Measurements from ENCODE around the gene ACVRL1. TPM values are rescaled to one million over a fixed set of nuclear protein-coding genes. Genes with fewer than 3 reads are reported as not detected.
A peak's percentile ranks its signal among the peaks of the same experiment; 100 is the strongest.

Gene ACVRL1
- total RNA-seq, 1 experiment from 2014 or later: not detected

GRCh38 chr12:51901121-51901817 is 6.0 kb upstream of the ACVRL1 start:
- Mint-ChIP-seq H3K4me3 (ENCODE audit: unreplicated experiment) (no peak overlapping the region), H3K9me3 (ENCODE audit: unreplicated experiment) (no peaks in the 10 kb centered on the region), H3K27ac (ENCODE audit: unreplicated experiment) (peak overlapping the region; percentile 8), H3K4me1 (ENCODE audit: low read depth, unreplicated experiment) (peaks cover 8% of the 10 kb centered on the region), H3K36me3 (ENCODE audit: insufficient read depth, unreplicated experiment) (no peaks in the 10 kb centered on the region), H3K27me3 (ENCODE audit: insufficient read depth, unreplicated experiment) (no peaks in the 10 kb centered on the region)
- Histone ChIP-seq H3K27me3 (replicated peaks; ENCODE audit: control insufficient read depth, insufficient read depth, low read length) (no peaks in the 10 kb centered on the region), H3K9me3 (no peaks in the 10 kb centered on the region), H3K4me1 (peaks cover 6% of the 10 kb centered on the region), H3K36me3 (ENCODE audit: control insufficient read depth, insufficient read depth, low read length) (no peaks in the 10 kb centered on the region), H3K4me3 (ENCODE audit: low read depth, low read length) (no peak overlapping the region)
- no TSS peak for BruUV-seq (replicated peaks)
- TF ChIP-seq CTCF (IDR thresholded peaks at IDR 0.05; ENCODE audit: insufficient read depth in 1 of 2, low read depth in 1 of 2, low read length in 1 of 2, severe bottlenecking in 1 of 2, unreplicated experiment in 1 of 2): peak in 1 of 2 experiments; percentile 21
- intact Hi-C loops (cut with micrococcal nuclease; ENCODE audit: unreplicated experiment): no loop called here
- ChIA-PET POLR2A (no interaction called here), CTCF (interaction anchor here (0.6 to 1.2 kb wide), 3 partner anchors 12 to 124 kb away, joined by 3 read pairs; no protein-coding TSS in a partner anchor)
- peak; percentile 55 to 73 for DNase-seq

GRCh38 chr12:51901881-51902280 is 5.4 kb upstream of the ACVRL1 start:
- H3K27me3 ChIP-seq (replicated peaks; ENCODE audit: control insufficient read depth, insufficient read depth, low read length): no peaks in the 10 kb centered on the region
- H3K27me3 Mint-ChIP-seq (ENCODE audit: insufficient read depth, unreplicated experiment): no peaks in the 10 kb centered on the region
- H3K9me3 Mint-ChIP-seq (ENCODE audit: unreplicated experiment): no peaks in the 10 kb centered on the region
- no peak overlapping the region for H3K4me3 Mint-ChIP-seq (ENCODE audit: unreplicated experiment)
- H3K4me3 ChIP-seq (ENCODE audit: low read depth, low read length): no peak overlapping the region
- no TSS peak for BruUV-seq (replicated peaks)
- ChIA-PET CTCF (interaction anchor here (1.2 kb wide), 1 partner anchor 13 kb away, joined by 3 read pairs; no protein-coding TSS in a partner anchor), POLR2A (no interaction called here)
- peaks cover 8% of the 10 kb centered on the region for H3K4me1 Mint-ChIP-seq (ENCODE audit: low read depth, unreplicated experiment)
- no peak for TF ChIP-seq CTCF (IDR thresholded peaks at IDR 0.05; ENCODE audit: insufficient read depth in 1 of 2, low read depth in 1 of 2, low read length in 1 of 2, severe bottlenecking in 1 of 2, unreplicated experiment in 1 of 2)
- H3K9me3 ChIP-seq: no peaks in the 10 kb centered on the region
- no peak for DNase-seq
- H3K36me3 Mint-ChIP-seq (ENCODE audit: insufficient read depth, unreplicated experiment): no peaks in the 10 kb centered on the region
- H3K27ac Mint-ChIP-seq (ENCODE audit: unreplicated experiment): peak overlapping the region; percentile 8
- peaks cover 6% of the 10 kb centered on the region for H3K4me1 ChIP-seq
- no peaks in the 10 kb centered on the region for H3K36me3 ChIP-seq (ENCODE audit: control insufficient read depth, insufficient read depth, low read length)
- intact Hi-C loops (cut with micrococcal nuclease; ENCODE audit: unreplicated experiment): no loop called here

- no TSS peak for BruUV-seq (replicated peaks)
- Mint-ChIP-seq H3K27me3 (ENCODE audit: insufficient read depth, unreplicated experiment) (no peaks in the 10 kb centered on the region), H3K36me3 (ENCODE audit: insufficient read depth, unreplicated experiment) (no peaks in the 10 kb centered on the region), H3K9me3 (ENCODE audit: unreplicated experiment) (no peaks in the 10 kb centered on the region), H3K27ac (ENCODE audit: unreplicated experiment) (no peak overlapping the region), H3K4me1 (ENCODE audit: low read depth, unreplicated experiment) (peaks cover 8% of the 10 kb centered on the region), H3K4me3 (ENCODE audit: unreplicated experiment) (no peak overlapping the region)
- ChIA-PET CTCF (interaction anchor here (0.7 to 0.9 kb wide), 2 partner anchors 11 to 128 kb away, joined by 4 to 5 read pairs; no protein-coding TSS in a partner anchor), POLR2A (no interaction called here)
- no peaks in the 10 kb centered on the region for H3K36me3 ChIP-seq (ENCODE audit: control insufficient read depth, insufficient read depth, low read length)
- peak in 1 of 2 experiments; percentile 14 for DNase-seq
- no peak overlapping the region for H3K4me3 ChIP-seq (ENCODE audit: low read depth, low read length)
- intact Hi-C loops (cut with micrococcal nuclease; ENCODE audit: unreplicated experiment): no loop called here
- no peaks in the 10 kb centered on the region for H3K9me3 ChIP-seq
- no peaks in the 10 kb centered on the region for H3K27me3 ChIP-seq (replicated peaks; ENCODE audit: control insufficient read depth, insufficient read depth, low read length)
- no peak for TF ChIP-seq CTCF (IDR thresholded peaks at IDR 0.05; ENCODE audit: insufficient read depth in 1 of 2, low read depth in 1 of 2, low read length in 1 of 2, severe bottlenecking in 1 of 2, unreplicated experiment in 1 of 2)
- peaks cover 6% of the 10 kb centered on the region for H3K4me1 ChIP-seq
These were observed 2.3 kb upstream of the ACVRL1 start for GRCh38 chr12:51904951-51905470.
